NCI-H146 (cell line): ENCODE data around the gene GRPEL1.

ENCODE experiments used
- DNase-seq: peaks from one replicate; lab custom pipeline; 2025; lab: John Stamatoyannopoulos, UW

The GRPEL1 gene

DNA sequence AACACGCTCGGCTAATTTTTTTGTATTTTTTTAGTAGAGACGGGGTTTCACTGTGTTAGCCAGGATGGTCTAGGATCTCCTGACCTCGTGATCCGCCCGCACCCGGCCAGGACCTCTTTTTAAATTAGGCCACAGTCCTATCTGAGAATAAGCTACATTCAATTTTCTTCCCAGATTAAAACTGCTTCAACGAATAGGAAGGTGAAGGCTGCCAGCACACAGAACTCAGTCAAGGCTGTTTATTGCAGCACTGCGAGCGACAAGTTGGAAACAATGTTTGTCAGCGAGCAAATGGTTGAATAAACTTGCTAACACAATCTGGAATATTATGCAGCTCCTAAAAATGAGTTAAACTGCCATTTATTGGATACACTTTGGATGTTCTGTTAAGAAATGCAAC lies 1.9 kb downstream of the GRPEL1 start:
- no peak for DNase-seq

DNA sequence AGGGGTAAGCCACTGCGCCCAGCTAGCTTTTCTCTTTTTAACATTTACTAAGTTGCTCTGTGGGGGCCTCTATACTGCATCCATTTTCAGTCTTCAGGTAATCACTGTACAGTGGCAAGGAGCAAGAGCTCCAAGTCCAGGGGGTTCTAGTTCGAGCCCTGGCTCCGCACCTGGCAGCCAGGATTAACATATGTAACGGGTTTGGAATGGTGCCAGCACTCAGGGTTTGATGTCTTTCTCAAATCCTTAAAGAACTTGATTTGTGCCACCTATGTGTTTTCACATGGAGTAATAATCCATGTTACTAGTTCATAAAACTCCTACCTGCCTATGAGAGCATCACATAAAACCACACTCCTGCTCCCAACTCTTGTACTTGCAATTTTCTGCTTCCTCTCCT lies 4.5 kb downstream of the GRPEL1 start:
- DNase-seq: no peak

DNA sequence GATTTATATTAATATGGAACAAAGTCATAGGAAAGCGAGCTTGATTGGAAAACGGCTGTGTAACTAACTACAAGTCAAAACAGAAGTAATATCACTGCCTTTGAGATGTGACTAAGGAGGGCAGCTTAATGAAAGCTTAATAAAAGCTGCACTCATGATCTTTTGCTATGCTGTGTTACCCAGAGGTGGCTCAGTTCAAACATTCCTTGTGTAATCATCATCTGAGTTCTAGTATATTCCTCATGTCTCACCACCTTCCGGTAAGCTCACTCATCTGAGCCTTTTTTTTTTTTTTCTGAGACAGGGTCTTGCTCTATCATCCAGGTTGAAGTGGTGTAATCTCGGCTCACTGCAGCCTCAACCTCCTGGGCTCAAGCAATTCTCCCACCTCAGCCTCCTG lies 5.0 kb downstream of the GRPEL1 start:
- no peak for DNase-seq

DNA sequence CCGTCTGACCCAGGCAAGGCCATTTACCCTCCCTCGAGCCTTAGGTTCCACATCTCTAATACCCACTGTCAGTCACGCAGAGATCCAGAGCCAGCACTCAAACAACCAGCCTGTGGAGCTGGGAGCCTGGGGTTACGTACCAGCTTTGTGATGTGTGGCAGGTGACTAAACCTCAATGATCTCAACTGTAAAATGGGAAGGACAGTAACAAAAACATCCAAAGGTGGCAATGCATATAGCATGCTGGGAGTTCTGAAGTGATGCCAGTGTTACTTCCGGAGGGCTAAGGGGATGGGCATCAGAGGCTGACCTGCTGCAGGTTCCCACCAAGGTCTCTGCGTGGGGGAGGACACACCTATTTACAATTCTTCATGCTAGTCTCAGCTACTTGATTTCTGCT lies 6.0 kb downstream of the GRPEL1 start:
- no peak for DNase-seq

DNA sequence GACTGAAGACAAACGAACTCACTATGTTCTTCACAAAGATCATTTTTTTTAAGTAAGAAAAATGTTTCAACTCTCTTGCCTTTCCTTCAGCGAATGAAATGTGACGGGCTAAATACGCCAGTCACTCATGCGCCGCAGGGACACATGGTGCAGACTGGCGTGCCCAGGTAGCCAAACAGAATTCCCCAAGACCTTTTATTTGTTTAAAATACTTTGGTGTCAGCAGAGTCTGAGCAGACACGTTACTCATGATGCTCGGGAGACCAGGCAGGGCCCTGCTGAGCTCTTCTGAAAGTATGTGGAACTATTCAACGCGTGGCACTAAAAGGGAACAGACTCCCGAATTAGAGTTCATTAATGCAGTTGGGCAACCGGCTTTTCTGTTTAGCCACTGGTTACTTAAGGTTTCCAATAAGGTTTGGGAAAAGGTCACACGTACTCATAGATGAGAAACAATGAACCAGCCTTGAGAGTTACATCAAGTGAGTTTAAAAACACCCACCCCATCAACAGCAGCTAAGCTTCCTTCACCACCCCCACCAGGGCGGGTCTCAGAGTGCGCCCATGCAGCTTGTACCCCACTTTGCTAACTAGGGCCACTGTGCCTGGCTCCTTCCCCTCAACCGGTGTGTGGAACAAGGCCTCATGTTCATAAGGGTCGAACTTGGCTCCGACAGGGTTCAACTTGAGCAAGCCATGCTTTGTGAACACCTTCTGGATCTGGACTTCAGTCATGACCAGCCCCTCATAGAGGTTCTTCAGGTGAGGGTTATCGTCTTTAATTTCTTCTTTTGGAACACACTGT lies 7.3 kb downstream of the GRPEL1 start:
- DNase-seq: no peak

DNA sequence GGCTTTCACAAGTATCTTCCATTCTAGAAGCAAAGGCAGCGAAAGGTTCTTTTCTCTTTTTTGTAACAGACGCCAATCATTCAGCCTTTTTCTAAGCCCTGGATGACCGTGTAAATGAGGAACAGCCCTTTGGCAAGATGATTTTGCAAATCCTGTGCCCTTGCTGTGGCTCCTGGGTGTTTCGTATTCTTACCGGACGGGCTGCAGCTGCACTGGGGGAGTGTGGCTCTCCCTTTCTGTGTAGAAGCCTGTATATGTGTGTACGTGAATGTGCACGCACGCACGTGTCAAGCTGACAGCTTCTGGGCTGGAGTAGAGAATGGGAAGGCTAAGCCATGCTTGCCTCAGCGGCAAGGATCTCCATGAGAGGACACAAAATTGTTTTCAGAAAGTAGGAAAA lies 8.2 kb downstream of the GRPEL1 start:
- DNase-seq: no peak

DNA sequence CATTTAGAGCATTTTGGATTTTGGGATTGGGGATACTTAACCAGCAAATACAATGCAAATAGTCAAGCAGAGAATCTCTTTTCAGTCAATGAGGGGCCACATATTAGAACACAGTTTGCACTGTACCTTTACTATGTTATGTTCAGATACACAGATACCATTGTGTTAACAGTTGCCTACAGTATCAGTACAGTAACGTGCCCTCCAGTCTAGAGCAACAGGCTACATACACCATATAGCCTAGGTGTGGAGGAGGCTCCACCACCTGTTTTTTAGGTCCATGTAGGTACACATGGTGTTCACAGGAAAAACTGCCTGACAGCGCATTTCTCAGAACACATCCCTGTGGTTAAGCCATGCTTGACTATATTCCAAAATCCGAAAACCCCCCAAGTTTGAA lies 9.1 kb downstream of the GRPEL1 start:
- DNase-seq: no peak

DNA sequence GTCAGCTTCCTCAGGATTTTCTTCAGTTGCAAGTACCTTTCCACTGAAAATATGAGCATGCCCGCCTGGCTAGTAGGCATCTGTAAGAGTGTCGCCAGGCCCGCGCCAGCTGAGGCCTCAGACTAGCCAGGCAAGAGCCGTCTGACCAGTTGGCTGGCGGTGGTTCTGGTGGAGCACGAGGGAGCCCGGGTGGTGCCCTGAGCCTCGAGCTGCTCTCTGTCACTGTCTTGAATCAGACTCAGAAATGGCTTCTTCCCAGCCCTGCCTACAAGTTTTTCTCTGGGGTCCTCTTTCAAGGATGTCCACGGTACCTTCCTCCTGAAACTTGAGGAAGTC lies 11.9 kb downstream of the GRPEL1 start:
- no peak for DNase-seq

DNA sequence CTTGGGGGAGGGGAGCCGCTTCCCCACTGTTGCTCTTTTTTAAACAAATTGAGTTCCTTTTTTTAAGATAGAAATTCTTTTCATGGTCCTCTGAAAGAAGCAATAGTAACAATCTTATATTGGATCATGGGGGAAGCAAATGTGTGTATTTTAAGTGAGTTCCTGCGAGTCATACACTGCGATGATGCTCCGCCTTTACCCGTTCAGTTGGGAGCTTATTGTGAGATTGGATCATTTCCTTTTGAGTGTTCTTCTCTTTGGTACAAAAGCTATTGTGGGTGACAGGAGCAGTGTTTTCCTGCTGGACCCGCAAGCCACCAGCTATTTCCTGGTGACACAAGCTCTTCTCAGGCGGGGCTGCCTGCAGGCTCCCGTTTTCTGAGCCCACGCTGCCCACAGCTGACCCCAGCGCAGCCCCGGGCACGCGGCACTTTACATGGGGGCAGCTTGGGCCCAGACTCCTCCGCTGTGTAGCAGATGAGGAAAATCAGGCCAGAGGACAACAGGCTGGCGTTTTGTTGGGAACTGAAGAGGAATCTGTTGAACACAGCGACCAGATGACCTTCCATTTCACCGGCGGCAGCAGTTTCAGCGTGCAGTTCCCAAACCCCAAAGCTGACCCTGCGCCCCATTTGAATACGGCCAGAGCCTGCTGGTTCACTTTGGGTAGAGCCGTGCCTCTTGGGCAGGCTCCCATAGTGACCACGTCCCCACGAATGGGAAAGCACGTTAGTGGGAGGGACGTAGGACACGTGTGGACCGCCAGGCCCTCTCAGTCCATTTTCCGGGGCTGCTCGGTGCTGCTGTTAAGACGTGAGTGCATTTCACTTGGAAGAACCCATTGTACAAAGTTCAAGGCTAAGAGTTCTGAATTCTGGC lies 12.5 kb downstream of the GRPEL1 start:
- no peak for DNase-seq

DNA sequence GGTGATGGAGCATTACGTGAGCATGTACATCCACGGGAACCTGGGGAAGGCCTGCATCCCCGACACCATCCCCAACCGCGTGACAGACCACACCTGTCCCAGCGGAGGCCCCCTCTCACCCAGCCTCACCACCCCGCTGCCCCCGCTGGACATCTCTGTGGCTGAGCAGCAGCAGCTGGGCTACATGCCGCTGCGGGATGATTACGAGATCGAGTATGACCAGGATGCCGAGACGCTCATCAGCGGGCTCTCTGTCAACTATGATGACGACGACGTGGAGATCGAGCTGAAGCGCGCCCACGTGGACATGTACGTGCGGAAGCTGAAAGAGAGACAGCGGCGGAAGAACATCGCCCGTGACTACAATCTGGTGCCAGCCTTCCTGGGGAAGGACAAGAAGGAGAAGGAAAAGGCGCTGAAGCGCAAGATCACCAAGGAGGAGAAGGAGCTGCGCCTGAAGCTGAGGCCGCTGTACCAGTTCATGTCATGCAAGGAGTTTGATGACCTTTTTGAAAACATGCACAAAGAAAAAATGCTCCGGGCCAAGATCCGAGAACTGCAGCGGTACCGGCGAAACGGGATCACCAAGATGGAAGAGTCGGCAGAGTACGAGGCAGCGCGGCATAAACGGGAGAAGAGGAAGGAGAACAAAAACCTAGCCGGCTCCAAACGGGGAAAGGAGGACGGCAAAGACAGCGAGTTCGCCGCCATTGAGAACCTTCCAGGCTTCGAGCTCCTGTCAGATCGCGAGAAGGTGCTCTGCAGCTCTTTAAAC lies 13.6 kb downstream of the GRPEL1 start:
- DNase-seq: no peak

DNA sequence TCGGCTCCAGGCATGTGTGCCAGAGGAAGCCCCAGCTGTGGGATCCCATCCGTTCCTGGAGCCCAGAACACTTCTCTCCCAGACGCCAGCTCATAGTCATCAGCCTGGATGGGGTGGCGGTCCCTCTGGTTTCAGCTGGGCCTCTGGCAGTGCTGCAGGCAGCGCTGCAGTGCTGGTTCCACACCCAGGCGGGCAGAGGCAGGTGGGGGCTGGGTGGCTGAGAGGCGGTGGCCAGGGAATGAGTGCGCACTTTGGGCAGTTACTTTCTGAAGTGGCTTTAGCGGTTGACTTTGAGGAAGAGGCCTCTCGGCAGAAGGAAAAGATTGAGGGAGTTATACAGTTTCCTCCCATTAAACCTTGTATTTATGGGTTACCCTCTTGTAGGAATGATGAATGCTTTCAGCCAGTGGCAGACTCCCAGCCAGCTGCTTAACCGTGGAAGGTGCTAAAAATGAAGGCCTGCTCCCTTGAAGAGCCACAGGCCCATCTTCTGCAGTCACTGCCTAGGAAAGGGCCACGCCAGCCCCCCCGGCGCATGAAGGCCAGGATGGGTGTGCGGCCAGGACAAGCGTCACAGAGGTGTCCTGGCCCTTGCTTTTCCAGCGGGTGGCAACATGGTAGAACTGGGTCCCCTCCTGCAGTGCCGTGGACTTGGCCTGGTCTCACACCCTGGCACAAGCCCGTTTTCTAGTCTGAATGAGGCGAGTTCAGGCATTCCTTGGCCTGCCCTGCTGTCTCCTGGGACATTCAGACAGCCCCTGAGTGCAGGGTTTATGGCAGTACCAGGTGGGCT lies 14.7 kb downstream of the GRPEL1 start:
- DNase-seq: no peak

DNA sequence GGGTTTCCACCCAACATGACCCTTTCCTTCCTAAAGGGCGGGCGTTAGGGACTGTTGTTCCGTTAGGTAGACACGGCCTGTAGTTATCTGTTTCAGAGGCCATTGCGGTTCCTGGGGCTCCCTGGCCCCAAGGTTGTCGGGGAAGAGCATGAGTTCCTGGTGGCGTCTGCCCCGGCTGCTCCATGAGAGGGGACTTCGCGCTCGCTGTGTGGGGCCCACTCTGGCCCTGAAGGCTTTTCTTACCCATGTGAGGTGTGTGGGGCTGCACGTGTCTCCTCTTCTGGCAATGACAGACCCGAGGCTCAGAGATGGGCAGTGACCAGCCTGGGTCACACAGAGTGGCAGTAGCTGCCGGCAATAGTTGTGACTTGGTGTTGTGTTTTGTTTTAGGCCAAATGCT lies 15.6 kb downstream of the GRPEL1 start:
- DNase-seq: no peak

DNA sequence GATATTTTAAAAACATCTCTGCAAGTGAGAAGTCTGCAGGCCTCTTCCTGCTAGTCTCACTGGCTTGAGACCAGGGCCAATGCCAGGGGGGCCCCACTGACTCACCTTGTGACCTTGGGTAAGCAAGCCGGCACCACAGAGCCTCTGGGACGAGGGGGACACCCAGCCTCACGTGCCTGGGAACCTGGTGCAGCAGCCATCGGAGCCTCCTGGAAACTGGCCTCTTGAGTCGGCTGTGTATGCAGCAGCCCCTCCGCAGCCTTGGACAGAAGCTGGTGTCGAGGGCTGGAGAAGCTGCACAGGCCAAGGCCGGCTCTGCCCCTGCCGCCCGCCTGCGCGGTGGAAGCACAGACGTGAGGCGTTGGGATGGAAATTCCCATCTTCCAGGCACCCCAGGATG lies 16.0 kb downstream of the GRPEL1 start:
- no peak for DNase-seq

DNA sequence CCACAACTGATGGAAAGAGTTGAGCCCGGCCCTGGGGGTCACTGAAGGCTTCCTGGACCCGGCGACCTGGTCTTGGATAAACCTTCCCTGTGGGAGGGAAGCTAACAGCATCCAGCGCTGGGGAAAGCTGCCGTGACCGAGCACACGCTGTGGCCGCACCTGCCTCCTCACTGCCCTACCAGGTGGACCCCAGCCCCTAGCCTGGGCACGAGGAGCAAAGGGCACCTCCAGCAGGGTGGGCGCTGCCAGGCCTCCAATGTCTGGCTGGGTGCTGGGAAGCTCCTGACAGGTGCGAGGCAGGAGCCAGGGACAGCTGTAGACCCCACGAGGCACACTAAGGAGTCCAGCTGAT lies 16.7 kb downstream of the GRPEL1 start:
- no peak for DNase-seq

DNA sequence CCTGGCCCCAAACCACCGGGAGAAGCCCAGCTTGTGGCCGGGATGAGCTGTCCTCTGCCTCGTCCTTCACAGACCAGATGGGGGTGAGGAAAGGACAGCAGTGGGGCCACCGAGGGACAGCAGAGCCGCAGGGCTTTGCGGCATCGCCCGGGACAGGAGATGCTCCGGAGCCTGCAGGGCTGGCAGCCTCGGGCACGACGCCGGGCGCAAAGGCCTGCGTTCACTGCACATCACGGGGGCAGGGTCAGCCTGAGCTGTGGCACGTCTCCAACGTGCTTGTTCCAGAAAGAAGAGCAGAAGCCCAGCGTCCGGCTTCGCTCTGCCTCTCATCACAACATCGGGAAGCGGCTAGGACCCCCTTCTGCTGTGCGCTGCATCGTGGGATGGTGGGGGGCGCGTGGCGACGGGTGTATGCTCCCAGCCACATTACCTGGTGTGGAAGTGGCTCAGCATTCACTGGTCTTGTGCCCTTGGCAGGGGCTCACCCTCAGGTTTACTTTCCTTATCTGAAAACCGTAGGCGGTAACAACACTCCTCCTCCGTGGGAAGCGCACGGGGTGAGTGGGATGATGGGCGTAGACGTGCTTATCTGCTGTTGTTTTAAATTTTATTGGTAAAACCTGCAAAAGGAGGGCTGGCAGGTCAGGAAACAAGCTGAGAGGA lies 17.3 kb downstream of the GRPEL1 start:
- no peak for DNase-seq

DNA sequence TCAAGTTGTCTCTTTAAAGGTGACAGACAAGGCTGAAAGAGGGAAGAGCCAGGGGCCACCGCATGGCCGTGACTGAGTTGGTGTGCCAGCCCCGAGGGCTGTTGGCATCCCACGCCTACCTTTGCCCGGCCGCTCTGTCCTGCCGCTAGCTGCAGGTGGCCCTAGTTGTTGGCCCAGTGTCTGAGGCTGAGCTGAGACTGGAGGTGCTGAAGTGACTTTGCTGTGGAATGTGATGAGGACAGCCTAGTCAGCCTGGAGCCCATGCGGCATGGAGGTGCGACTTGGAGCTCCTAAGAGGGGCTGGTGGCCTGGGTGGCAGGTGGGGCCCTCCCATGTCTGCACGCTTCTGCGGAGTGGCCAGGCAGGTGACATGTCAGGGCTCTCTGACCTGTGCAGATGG lies 18.1 kb downstream of the GRPEL1 start:
- DNase-seq: no peak

DNA sequence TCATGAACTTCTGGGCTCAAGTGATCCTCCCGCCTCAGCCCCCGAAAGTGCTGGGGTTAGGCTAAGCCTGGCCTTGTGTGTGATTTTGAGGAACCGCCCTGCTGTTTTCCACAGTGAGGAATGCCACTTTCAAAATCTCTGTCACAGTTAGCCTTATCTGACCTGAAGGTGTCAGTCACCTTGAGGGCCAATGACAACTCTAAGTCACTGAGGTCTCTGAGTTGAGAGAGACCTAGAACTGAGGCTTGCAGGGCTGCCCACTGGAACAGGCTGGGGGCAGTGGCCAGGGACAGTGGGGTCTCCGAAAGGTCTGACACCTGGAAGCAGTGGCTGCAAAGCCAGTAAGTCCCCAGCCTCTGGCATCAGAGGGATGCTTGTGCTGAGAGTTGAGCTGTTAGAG lies 18.6 kb downstream of the GRPEL1 start:
- no peak for DNase-seq

DNA sequence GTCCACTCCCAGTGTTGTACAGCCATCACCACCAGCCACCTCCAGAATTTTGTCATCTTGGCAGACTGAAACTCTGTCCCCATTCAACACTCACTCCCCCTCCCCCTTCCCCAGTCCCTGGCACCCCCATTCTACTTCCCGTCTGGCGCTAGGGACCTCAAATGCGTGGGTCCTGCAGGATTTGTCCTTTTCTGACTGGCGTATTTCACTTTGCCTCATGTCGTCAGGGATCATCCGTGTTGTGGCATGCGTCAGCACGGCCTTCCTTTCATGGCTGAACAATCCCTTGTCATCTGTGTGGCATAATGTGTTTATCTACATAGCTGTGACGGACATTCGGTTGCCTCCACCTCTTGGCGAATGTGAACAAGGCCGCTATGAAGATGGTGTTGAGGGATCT lies 19.2 kb downstream of the GRPEL1 start:
- DNase-seq: no peak

DNA sequence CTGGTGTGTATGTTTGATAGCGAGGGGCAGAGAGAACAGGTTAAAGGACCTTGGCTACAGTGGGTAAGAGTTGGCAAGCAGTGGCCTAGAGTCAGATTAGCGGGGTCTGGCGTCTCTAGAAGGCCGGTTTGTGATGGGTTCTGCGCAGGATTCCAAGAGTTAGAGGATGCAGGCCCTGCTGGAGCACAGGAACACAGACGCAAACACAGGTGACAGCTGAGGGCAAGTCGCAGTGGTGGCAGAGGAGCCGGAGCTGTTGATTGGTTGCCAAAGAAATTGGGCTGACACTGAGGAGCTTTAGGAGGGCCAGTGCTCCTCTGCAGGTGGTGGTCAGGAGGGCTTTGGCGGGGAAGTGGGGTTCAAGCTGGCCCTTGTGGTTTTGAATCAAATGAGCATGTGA lies 20.9 kb downstream of the GRPEL1 start:
- no peak for DNase-seq

DNA sequence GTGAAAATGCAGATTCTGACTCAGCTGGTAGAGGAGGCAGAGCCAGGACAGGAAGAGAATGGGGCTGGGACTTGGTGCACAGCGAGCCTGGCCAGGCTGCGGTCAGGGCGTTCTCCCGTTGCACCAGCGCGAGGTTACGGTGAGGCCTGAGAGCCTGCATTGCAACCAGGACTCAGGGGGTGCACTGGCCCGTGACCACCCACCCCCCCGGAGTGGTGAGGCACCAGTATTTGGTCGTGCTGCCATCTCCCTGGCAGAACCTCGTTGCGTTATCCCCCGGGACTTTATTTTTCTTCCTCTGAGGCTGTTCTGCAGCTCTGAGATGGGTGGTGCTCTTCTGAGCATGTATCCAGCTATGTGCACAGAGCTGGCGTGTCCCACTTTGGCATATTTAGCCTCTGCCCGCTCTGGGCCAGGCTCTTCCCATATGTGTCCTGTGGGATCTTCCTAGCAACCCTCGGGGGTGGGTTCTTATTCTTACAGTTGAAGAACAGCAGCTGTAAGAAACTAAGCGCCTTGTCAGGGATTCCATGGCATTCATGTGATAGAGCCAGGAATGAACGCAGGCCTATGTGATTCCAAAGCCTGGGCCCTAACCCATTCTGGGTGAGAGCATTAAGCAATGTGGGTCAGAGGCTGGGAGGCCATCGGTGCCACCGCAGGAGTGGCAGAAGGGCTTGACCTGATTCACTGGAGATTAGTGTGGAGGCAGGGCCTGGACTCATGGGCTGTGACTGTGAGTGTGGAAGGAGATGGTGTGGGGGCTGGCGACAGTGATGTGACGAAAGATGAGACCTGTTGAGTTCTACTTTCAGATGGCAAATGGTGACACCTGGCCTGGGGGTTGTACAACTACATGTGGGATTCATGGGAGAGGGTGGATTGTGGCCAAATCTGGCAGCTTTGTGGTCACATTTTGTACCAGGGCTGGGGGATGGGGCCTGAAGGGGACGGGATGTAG lies 21.6 kb downstream of the GRPEL1 start:
- DNase-seq: no peak
